SK-N-MC (cell line): ENCODE data around the gene TNFRSF6B.

Experiments
- DNase-seq: peaks from one replicate; pipeline ENCODE4 v3.0.0-alpha.2; 2011; ENCODE audit warnings: low read depth, low spot score
- H3K27ac ChIP-seq: fragments of 200-600 bp; sonication (generic); 2 replicates; pipeline ENCODE4 v1.5.1; 2016; ENCODE audit warnings: mixed run types
- H3K36me3 ChIP-seq: fragments of 200-600 bp; sonication (generic); 2 replicates; pipeline ENCODE4 v1.6.1; 2017; ENCODE audit warnings: antibody characterized with exemption, low read length, mixed read lengths; ENCODE audit not compliant: insufficient read depth
- H3K4me3 ChIP-seq: fragments of 200-600 bp; sonication (generic); 2 replicates; pipeline ENCODE4 v1.5.1; 2016
- H3K9ac ChIP-seq: fragments of 200-600 bp; sonication (generic); 2 replicates; pipeline ENCODE4 v1.8.0; 2017; ENCODE audit warnings: mixed run types, mixed read lengths; ENCODE audit not compliant: insufficient read length
- H3K9me3 ChIP-seq: fragments of 200-600 bp; sonication (generic); 2 replicates; pipeline ENCODE4 v1.6.1; 2017; ENCODE audit warnings: low read depth, mild to moderate bottlenecking, antibody characterized with exemption, low read length, moderate library complexity, mixed read lengths
- EZH2 ChIP-seq: fragments of 200-600 bp; sonication (generic); IDR thresholded peaks from one replicate; pipeline ENCODE4 v1.6.1; 2017; ENCODE audit warnings: antibody characterized with exemption
- FOXP2 ChIP-seq: optimal IDR thresholded peaks from 2 replicates; pipeline ENCODE3; 2011; ENCODE audit warnings: mild to moderate bottlenecking, moderate library complexity; ENCODE audit not compliant: insufficient read depth; ENCODE audit errors: extremely low read length, control extremely low read depth
- POLR2AphosphoS5 ChIP-seq: IDR thresholded peaks from 2 replicates; pipeline ENCODE4 v1.6.1; 2012; ENCODE audit warnings: mild to moderate bottlenecking, low read depth, low read length, borderline replicate concordance

TNFRSF6B gene

DNA sequence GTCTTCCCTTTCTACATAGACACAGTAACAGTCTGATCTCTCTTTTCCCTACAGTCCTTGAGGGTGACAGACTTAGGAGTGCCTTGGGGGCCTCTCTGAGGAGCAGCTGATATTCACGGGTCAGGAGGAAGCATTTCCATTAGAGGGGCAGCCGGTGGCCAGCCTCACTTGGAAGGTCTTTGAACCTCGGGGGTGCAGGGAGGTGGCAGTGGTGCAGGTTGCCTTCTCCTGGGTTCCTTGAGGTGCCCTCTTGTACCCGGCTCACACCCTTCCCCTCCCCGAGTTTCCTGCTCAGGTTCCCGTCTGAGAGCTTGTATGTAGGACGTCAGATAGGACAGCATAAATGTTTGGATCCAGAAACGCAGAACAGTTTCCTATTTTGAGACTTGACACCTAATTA lies 35.8 kb upstream of the TNFRSF6B start:
- H3K27ac ChIP-seq, result no peak overlapping the region
- H3K36me3 ChIP-seq, result peaks cover 17% of the 10 kb centered on the region; the same call in 1 of the 2 replicates
- H3K9ac ChIP-seq, result no peak overlapping the region
- H3K9me3 ChIP-seq, result no peaks in the 10 kb centered on the region
- TF ChIP-seq POLR2AphosphoS5 (no peak), EZH2 (no peak), FOXP2 (no peak)
- no peak overlapping the region for H3K4me3 ChIP-seq
- no peak for DNase-seq

DNA sequence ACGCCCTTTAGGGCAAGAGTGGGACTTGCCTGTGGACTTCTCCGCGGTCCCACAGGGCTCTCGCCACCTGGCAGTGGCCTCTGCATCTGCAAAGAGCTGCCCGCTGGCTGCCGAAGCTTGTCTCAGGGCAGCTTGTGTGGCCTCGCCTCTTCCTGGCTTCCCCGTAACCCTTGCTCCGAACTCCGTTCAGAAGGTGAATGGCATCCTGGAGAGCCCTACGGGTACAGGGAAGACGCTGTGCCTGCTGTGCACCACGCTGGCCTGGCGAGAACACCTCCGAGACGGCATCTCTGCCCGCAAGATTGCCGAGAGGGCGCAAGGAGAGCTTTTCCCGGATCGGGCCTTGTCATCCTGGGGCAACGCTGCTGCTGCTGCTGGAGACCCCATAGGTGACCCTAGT lies 35.3 kb upstream of the TNFRSF6B start:
- H3K36me3 ChIP-seq, result peaks cover 20% of the 10 kb centered on the region; the same call in 1 of the 2 replicates
- no peak for DNase-seq
- no peak overlapping the region for H3K4me3 ChIP-seq
- H3K9me3 ChIP-seq, result no peaks in the 10 kb centered on the region
- no peak overlapping the region for H3K9ac ChIP-seq
- H3K27ac ChIP-seq, result no peak overlapping the region
- TF ChIP-seq EZH2 (no peak), POLR2AphosphoS5 (no peak), FOXP2 (no peak)

DNA sequence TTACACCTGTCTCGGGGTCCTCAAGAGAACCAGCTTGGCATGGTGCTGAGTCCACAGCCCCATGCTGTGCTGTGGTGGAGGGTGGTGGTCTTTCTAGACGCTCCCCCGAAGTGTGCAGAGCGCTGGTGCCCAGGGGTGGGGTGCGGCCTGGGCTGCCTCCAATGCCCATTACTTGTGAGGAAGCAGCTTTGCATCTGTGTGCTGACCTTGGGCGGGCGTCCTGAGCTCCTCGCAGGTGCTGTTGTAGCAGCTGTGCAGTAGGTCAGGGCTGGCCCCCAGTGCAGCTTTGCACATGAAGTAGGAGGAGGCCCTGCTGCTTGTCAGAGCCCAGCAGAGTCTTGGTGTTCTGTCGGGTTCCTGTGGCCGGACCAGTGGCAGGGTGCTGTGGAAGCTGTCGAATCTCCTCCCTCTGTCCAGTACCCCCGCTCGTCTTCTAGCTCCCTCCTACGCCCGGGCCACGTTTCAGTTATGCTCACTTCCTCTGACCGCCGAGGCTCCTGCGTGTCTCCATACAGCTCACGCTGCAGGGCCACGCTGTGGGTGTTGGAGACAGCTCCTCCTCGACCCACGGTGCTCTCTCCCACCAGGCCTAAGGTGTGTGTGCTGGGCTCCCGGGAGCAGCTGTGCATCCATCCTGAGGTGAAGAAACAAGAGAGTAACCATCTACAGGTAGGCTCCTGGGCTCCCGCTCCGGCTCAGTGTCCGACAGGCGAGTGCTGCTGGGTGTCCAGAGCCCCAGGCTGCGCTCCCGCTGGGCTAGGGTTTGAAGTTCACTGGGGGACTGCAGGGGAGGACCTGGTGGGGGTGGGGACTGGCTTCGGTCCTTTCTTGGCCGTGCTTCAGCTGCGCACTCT lies 34.3 kb upstream of the TNFRSF6B start:
- Histone ChIP-seq H3K9me3 (no peaks in the 10 kb centered on the region), H3K36me3 (peaks cover 24% of the 10 kb centered on the region), H3K4me3 (no peak overlapping the region)

DNA sequence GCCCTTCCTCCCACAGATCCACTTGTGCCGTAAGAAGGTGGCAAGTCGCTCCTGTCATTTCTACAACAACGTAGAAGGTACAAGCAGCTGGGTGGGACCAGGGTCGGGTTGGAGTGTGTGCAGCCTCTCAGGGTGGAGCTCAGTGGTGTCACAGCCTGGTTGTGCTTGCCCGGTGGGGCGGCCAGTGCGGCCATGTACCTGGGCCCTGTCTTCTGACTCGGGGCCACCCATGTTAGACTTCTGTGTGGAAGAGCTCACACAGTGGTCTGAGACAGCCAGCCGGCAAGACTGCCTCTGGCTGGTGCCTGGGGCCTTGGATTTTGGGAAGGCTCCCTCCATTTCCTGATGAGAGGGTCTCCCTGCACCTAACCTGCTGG lies 33.7 kb upstream of the TNFRSF6B start:
- TF ChIP-seq EZH2, result no peak
- no peak for TF ChIP-seq FOXP2
- no peak for TF ChIP-seq POLR2AphosphoS5

More for the DNA sequence above, 34.3 kb upstream of the TNFRSF6B start:
- Histone ChIP-seq H3K9ac (no peak overlapping the region), H3K27ac (no peak overlapping the region)
- DNase-seq, result no peak
- TF ChIP-seq POLR2AphosphoS5, result no peak
- no peak for TF ChIP-seq EZH2
- TF ChIP-seq FOXP2, result no peak

DNA sequence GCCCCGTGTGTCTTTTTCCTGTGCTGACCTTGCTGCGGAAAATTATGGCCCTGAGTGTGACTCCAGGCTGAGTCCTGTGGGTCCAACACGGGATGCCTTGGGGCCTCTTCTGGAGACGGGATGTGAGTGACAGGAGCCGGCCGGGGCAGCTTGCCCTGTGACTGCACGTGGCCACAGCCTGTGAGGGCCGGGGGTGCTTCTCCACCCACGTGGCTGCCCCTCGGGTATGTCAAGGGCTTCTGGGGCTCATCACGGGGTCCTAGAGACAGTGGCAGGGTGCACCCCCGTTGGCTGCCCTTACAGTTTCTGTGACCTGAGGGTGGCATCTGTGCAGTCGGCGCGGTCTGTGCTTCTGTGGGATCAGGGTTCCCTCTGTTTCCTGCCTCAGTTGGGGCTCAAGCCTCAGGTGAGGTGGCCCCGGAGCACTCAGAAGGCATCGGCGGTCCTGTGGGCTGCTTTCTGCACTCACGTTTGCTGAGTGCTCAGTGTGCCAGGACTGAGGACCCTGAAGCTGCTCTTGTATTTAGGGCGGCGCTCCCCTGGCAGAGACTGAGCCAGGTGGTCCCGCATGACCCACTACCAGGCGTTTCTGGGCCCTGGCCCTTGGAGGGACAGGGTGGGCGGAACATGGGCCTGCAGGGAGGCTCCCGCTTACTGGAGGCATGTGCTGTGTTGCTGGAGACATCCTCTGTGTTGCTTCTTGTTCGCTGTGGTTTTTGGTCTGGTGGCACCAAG lies 33.0 kb upstream of the TNFRSF6B start:
- no peak overlapping the region for H3K27ac ChIP-seq
- no peaks in the 10 kb centered on the region for H3K9me3 ChIP-seq
- H3K36me3 ChIP-seq, result peaks cover 38% of the 10 kb centered on the region
- no peak overlapping the region for H3K9ac ChIP-seq
- TF ChIP-seq POLR2AphosphoS5, result no peak
- no peak for TF ChIP-seq EZH2
- TF ChIP-seq FOXP2, result no peak
- DNase-seq, result no peak
- no peak overlapping the region for H3K4me3 ChIP-seq

More for the DNA sequence above, 33.7 kb upstream of the TNFRSF6B start:
- Histone ChIP-seq H3K4me3 (no peak overlapping the region), H3K9me3 (no peaks in the 10 kb centered on the region), H3K9ac (no peak overlapping the region), H3K27ac (no peak overlapping the region), H3K36me3 (peaks cover 31% of the 10 kb centered on the region)
- no peak for DNase-seq

DNA sequence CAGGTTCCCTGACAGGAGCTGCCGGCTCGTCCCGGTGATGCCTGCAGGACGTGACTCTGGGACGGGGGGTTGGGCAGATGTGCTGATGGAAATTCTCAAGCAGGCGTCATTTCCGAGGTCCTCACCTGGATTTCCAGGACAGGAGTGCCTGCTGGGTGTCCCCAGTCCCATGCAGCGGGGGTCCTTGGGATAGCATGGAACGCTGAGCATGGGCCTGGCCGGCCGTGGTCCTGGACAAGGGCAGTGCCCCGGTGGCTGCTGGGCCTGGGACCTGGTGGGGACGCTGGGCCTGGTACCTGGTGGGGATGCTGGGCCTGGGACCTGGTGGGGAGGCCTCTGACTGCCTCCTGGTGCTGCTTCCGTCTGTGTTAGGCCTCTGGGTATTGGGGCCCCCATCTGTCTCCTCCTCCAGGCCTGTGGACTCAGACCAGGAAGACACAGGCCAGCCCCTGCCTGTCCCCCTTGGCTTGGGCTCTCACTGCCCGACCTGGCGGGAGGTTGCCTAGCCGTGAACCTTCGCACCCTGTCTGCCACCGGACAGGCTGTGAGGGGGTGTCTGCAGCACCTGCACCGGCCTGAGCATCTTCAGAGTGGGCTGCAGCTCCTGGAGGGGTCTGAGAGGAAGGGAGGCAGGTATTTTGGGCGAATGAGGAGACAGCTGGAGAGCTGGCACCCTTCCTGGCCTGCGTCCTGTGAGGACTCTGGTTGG lies 32.2 kb upstream of the TNFRSF6B start:
- TF ChIP-seq POLR2AphosphoS5, result no peak
- TF ChIP-seq FOXP2, result no peak
- no peak for TF ChIP-seq EZH2
- DNase-seq, result no peak
- no peak overlapping the region for H3K4me3 ChIP-seq
- H3K36me3 ChIP-seq, result peaks cover 42% of the 10 kb centered on the region
- no peak overlapping the region for H3K9ac ChIP-seq
- H3K9me3 ChIP-seq, result no peaks in the 10 kb centered on the region
- H3K27ac ChIP-seq, result no peak overlapping the region

DNA sequence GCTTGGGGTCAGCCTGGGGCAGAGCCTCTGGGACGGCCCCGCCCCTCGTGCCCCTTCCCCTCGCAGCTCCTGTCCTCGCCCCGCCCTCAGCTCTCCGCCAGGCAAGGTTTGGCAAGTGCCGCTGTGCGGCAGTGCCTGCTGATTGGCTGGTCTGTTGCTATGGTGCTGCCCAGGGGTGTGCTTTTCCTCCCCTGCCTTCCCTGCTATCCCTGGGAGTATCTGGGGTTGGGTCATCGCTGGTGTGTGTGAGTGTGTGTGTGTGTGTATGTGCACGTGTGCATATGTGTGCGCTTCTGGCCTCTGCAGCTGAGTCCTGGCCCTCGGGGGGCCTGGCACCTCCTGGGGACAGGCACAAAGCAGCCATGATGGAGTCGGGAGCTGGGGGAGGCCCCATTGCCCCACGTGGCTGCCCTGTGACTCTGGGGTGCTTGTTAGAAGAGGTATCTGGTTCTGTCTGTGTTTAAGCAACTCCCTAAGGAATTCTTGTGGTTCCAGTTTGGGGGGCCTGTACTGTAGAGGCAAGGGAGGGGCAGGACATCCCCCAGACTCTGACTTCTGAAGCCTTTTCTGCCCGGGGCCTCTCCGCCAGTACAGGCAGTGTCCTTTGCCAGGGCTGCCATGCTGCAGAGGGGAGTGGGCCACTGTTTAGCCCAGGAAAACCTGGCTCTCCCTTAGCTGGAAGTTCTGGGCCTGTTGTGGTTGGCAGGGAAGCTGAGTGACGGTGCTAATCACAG lies 31.4 kb upstream of the TNFRSF6B start:
- no peak overlapping the region for H3K27ac ChIP-seq
- H3K36me3 ChIP-seq, result peaks cover 42% of the 10 kb centered on the region
- DNase-seq, result no peak
- H3K9ac ChIP-seq, result no peak overlapping the region
- H3K9me3 ChIP-seq, result no peaks in the 10 kb centered on the region
- no peak overlapping the region for H3K4me3 ChIP-seq
- TF ChIP-seq EZH2 (no peak), FOXP2 (no peak), POLR2AphosphoS5 (no peak)
